ENCODE results near the gene DCHS2. TPM values are rescaled to one million over a fixed set of nuclear protein-coding genes. Genes with fewer than 3 reads are reported as not detected.

The DCHS2 gene
- total RNA-seq, 1 donor from 2014 or later, result not detected

GRCh38 chr4:154354883-154355282 lies 136.7 kb downstream of the DCHS2 start:
- Mint-ChIP-seq H3K27me3 (ENCODE audit: unreplicated experiment) (peaks cover 1% of the 10 kb centered on the region), H3K9me3 (ENCODE audit: unreplicated experiment) (no peaks in the 10 kb centered on the region), H3K27ac (ENCODE audit: unreplicated experiment) (no peak overlapping the region), H3K36me3 (ENCODE audit: low read depth, unreplicated experiment) (no peaks in the 10 kb centered on the region), H3K4me3 (ENCODE audit: unreplicated experiment) (no peak overlapping the region), H3K4me1 (ENCODE audit: unreplicated experiment) (no peaks in the 10 kb centered on the region)
- no peak for DNase-seq (ENCODE audit: low spot score)
- TF ChIP-seq CTCF (IDR thresholded peaks at IDR 0.05; ENCODE audit: unreplicated experiment), result no peak

GRCh38 chr4:154349829-154350228 lies 141.8 kb downstream of the DCHS2 start:
- peak; percentile 46 for TF ChIP-seq CTCF (IDR thresholded peaks at IDR 0.05; ENCODE audit: unreplicated experiment)
- Mint-ChIP-seq H3K36me3 (ENCODE audit: low read depth, unreplicated experiment) (no peaks in the 10 kb centered on the region), H3K27ac (ENCODE audit: unreplicated experiment) (no peak overlapping the region), H3K27me3 (ENCODE audit: unreplicated experiment) (peaks cover 2% of the 10 kb centered on the region), H3K4me1 (ENCODE audit: unreplicated experiment) (no peaks in the 10 kb centered on the region), H3K9me3 (ENCODE audit: unreplicated experiment) (no peaks in the 10 kb centered on the region), H3K4me3 (ENCODE audit: unreplicated experiment) (no peak overlapping the region)
- DNase-seq (ENCODE audit: low spot score), result no peak

- DNase-seq (ENCODE audit: low spot score), result no peak
- no peak for TF ChIP-seq CTCF (IDR thresholded peaks at IDR 0.05; ENCODE audit: unreplicated experiment)
- no peaks in the 10 kb centered on the region for H3K36me3 Mint-ChIP-seq (ENCODE audit: low read depth, unreplicated experiment)
- no peak overlapping the region for H3K4me3 Mint-ChIP-seq (ENCODE audit: unreplicated experiment)
- peaks cover 1% of the 10 kb centered on the region for H3K27me3 Mint-ChIP-seq (ENCODE audit: unreplicated experiment)
- no peaks in the 10 kb centered on the region for H3K9me3 Mint-ChIP-seq (ENCODE audit: unreplicated experiment)
- no peak overlapping the region for H3K27ac Mint-ChIP-seq (ENCODE audit: unreplicated experiment)
- H3K4me1 Mint-ChIP-seq (ENCODE audit: unreplicated experiment), result no peaks in the 10 kb centered on the region
These were observed 142.9 kb downstream of the DCHS2 start for GRCh38 chr4:154348657-154349056.

- TF ChIP-seq CTCF (IDR thresholded peaks at IDR 0.05; ENCODE audit: unreplicated experiment), result no peak
- DNase-seq (ENCODE audit: low spot score), result no peak
- H3K9me3 Mint-ChIP-seq (ENCODE audit: unreplicated experiment), result no peaks in the 10 kb centered on the region
- no peaks in the 10 kb centered on the region for H3K4me1 Mint-ChIP-seq (ENCODE audit: unreplicated experiment)
- no peak overlapping the region for H3K27ac Mint-ChIP-seq (ENCODE audit: unreplicated experiment)
- H3K27me3 Mint-ChIP-seq (ENCODE audit: unreplicated experiment), result peaks cover 1% of the 10 kb centered on the region
- H3K36me3 Mint-ChIP-seq (ENCODE audit: low read depth, unreplicated experiment), result no peaks in the 10 kb centered on the region
- H3K4me3 Mint-ChIP-seq (ENCODE audit: unreplicated experiment), result no peak overlapping the region
These were observed 146.2 kb downstream of the DCHS2 start for GRCh38 chr4:154345359-154345758.

GRCh38 chr4:154344686-154345085 lies 146.9 kb downstream of the DCHS2 start:
- H3K36me3 Mint-ChIP-seq (ENCODE audit: low read depth, unreplicated experiment), result no peaks in the 10 kb centered on the region
- H3K4me1 Mint-ChIP-seq (ENCODE audit: unreplicated experiment), result no peaks in the 10 kb centered on the region
- no peak overlapping the region for H3K27ac Mint-ChIP-seq (ENCODE audit: unreplicated experiment)
- no peak for TF ChIP-seq CTCF (IDR thresholded peaks at IDR 0.05; ENCODE audit: unreplicated experiment)
- H3K4me3 Mint-ChIP-seq (ENCODE audit: unreplicated experiment), result no peak overlapping the region
- peaks cover 1% of the 10 kb centered on the region for H3K27me3 Mint-ChIP-seq (ENCODE audit: unreplicated experiment)
- DNase-seq (ENCODE audit: low spot score), result no peak
- H3K9me3 Mint-ChIP-seq (ENCODE audit: unreplicated experiment), result no peaks in the 10 kb centered on the region

Measured in endothelial cell (in vitro differentiated cells).